GM12872 (cell line): ENCODE data around the gene ITGB1.

Source experiments
- TF ChIP-seq, protein P1 (sequence below): IDR thresholded peaks from 3 replicates; pipeline ENCODE4 v1.5.1; 2011; ENCODE audit warnings: low read depth, mild to moderate bottlenecking, low read length, moderate library complexity; ENCODE audit not compliant: insufficient read depth

ITGB1 gene

DNA sequence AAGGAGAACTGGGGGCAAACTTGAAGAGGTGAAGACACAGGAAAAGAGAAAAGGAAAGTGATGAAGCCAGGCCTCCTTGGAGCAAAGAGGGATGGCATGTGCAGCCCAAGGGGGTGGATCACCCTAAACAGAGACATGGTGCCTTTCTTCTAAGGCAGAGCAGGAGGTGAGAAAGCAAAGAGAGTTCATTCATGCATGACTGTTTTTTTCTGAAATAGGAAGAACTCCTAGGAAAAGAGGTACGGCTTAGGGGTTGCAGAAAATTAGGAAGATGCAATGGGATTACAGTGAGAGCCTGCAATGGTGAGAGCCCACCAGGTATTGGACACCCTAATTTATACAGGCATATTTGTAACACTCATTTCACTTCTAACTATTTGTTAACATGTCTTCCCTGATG is 15.9 kb downstream of the ITGB1 start:
- TF ChIP-seq, protein P1, sequence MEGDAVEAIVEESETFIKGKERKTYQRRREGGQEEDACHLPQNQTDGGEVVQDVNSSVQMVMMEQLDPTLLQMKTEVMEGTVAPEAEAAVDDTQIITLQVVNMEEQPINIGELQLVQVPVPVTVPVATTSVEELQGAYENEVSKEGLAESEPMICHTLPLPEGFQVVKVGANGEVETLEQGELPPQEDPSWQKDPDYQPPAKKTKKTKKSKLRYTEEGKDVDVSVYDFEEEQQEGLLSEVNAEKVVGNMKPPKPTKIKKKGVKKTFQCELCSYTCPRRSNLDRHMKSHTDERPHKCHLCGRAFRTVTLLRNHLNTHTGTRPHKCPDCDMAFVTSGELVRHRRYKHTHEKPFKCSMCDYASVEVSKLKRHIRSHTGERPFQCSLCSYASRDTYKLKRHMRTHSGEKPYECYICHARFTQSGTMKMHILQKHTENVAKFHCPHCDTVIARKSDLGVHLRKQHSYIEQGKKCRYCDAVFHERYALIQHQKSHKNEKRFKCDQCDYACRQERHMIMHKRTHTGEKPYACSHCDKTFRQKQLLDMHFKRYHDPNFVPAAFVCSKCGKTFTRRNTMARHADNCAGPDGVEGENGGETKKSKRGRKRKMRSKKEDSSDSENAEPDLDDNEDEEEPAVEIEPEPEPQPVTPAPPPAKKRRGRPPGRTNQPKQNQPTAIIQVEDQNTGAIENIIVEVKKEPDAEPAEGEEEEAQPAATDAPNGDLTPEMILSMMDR: no peak

DNA sequence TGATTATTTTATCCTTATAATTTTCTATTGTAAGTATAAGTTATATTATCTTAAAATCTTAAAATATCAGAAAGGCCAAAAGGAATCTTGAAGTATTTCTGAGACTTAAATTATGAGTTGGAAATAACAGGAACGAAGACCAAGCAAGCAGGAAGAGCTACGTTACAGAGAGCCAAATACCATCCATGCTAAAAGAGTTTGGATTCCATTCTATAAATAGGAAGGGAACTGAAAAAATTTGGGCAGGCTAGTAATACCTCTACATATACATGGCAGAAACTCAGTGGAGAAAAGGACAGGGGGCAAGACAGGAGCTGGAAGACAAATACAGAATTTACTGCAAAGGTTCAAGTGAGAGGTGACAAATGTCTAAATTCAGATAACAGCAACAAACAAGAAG is 16.7 kb downstream of the ITGB1 start:
- TF ChIP-seq, protein P1: no peak

DNA sequence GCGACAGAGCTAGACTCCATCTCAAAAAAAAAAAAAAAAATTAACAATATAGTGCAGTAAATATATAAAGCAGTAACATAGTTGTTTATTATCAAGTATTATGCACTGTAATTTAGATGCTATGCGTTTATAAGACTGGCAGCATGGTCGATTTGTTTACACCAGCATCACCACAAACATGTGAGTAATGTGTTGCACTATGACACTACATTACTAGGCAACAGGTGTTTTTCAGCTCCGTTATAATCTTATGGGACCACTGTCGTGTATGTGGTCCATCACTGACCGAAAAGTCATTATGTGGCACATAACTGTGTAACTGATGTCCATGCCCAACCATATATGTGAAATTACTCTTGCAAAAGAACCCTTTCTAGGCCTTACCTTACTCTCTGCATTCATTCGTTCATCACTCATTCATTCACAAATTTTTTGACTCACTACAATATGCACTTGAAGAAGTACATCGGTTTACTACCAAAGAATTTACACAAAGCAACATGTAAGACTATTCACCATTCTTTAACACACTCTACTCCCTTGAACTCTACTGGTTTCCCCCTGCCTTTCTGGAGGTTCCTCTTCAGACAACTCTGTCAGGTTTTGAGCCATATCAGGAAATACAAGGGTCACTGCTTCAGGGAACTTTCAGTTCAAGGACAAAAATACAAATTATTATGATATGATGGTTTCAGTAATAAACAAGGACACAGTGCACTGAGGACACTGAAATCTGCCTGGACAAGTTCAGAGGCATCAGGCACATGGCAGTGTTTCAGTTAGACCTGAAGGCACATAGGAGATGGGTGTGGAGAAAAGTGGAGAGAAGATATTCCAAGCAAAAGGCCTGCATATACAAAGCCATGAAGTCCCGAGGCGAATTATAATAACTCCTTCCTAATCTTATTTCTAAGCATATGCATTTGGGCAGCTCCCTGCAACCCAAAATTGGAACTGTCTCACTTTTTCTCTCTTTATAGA is 17.4 kb downstream of the ITGB1 start:
- TF ChIP-seq, protein P1: no peak

DNA sequence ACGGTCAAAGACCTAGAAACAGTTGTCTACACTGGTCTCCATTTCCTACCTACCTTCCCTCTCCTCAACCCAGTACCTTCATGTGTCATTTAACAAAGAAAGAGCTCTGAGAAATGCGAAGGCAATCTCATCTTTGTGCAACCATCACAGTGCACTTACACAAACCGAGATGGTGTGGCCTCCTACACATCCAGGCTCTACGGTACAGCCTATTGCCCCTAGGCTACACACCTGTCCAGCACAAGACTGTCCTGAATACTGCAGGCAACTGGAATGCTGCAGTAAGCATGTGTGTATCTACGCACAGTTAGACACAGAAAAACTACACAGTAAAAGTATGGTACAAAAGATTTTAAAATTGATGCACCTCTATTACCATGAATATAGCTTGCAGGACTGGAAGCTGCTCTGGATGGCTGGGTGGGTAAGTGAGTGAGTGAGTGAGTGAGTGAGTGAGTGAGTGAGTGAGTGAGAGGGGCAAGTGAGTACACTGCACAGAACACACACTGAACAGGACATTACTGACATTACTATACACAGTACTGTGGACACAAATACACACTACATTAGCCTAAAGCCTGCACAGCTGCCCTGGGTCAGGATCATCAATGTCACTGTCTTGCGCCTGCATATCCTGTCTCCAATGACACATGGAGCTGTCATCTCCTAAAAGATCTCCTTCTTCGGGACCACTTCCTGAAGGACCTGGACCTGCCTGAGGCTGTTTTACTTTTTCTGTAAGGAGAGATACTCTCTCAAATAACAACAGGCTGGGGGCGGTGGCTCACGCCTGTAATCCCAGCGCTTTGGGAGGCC is 18.5 kb downstream of the ITGB1 start:
- TF ChIP-seq, protein P1: no peak

DNA sequence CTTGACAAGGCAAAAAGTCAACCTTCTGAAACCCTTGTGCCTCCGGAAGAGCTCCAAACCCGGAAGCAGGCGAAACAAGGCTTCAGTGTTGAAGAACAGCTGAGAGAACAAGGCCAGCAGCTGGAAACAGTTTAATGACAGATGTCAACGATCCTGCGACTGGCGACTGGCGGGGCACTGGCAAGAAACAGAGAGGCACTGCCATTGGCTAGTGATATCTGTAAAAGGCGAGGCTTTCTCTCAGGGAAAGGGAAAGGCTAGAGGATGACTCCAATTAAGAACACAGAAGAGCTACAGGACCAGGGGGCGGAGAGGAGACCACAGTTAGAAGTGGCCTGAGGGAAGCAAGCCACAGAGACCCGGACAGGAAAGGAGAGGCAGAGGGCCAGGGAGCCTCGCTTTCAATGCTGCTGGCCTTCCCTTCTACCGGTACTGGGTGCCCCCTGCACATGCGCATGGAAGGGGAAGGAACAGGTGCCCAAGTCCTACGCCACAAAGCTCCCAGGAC is 19.4 kb downstream of the ITGB1 start:
- TF ChIP-seq, protein P1: no peak

DNA sequence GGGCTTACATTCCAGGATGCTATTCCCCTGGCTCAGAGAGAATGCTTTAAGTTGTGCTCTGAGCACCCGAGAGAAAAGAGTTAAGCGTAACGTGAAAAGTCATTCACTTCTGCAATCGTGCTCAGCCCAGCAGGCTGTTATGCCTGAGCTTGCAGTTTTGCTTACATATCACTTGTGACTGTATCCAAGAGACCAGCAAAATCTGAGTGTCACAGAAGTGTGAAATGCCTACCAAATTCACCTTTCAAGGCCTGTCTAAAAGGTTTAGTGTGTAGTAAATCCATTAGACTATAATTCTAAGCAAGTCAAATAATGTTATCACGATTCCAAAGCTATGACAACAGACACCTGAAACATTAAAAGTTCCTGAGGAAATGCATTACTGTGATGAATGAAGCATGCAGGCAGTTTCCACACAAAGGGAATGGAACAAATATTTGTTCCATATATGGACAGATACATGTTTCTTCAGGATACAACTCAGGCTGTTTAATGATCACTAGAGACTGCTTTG is 20.1 kb downstream of the ITGB1 start:
- TF ChIP-seq, protein P1: no peak

DNA sequence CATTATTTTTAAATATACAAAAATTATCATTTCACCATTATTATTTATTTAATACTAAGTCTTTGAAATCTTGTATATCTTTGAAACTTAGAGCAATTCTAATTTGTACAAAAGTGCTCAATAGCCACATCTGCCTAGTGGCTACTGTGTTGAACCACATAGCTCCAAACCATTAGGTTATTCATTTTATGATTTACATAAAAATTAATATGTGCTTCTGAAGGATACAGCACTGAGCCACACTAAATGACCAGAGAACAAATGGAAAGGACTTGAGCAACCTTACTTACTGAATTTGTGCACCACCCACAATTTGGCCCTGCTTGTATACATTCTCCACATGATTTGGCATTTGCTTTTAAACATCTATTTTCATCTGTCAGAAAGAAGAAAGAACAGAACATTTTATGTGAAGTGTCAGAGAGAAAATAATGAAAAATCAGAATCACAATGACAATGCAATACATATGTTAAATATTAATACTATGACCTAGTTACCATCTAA is 25.8 kb downstream of the ITGB1 start:
- TF ChIP-seq, protein P1: no peak
